PFSK-1 (cell line): Measurements from ENCODE around the gene CSDE1.

ENCODE experiments used
- POLR2AphosphoS5 ChIP-seq: IDR thresholded peaks from 2 replicates; pipeline ENCODE4 v1.6.1; 2012; ENCODE audit warnings: low read depth, mild to moderate bottlenecking, control low read depth, low read length, moderate library complexity
- TAF1 ChIP-seq: IDR thresholded peaks from 2 replicates; pipeline ENCODE4 v1.6.1; 2012; ENCODE audit warnings: low read length, control low read depth, borderline replicate concordance; ENCODE audit not compliant: insufficient read depth

DNA sequence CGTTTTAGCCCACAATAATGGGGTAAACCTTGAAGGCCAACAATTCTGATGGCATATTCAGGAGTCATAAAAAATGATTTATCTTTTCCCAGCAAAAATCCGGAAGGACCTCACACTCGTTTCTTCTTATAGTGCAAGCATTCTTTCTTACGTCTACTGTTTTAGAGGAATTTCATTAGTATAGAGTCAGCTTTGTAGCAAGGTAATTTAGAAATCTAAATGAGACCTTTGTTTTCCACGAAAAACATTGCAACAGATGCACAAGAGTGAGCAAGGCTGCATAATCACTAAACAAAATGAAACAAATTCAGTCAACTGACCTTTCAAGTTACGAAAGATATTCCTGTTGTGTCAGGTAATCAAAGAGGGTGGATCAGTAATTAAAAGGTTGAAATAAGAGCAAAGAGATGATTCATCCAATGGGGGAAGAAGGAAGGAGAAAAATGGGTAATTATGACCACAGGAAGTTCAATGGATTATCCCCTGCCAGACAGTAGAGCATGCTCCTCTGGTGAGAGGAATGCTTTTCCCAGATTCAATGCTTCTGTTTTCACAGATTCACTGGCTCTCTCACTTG is 560 bp upstream of the CSDE1 start:
- TF ChIP-seq POLR2AphosphoS5 (no peak), TAF1 (no peak)
